Measurements from ENCODE around the gene FADS6.
A peak's percentile ranks its signal among the peaks of the same experiment; 100 is the strongest.

The FADS6 gene

DNA sequence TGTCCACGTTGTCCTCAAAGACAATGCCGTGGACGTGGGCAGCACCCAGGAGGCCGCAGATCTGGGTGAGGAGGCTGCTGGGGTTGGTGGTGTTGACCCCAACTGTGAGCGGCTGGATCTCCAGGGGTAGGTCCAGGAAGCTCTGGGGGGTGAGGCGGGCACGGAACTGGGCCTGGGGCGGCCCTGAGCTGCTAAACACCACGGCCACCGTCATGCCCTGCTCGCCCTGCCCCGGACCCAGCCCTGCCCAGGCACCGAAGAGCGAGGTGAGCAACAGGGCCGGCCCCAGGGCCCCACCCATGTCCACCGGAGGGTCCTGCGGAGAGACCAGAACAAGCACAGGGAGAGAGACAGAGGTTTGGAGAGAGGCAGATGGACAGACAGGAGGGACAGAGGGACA lies 38.6 kb downstream of the FADS6 start:
- DNase-seq (ENCODE audit: low read depth, low spot score), result no peak

GRCh38 chr17:74853669-74854068 lies 39.8 kb downstream of the FADS6 start:
- no peak for DNase-seq (ENCODE audit: low read depth, low spot score)

GRCh38 chr17:74853048-74853397 lies 40.4 kb downstream of the FADS6 start:
- no peak for DNase-seq (ENCODE audit: low read depth, low spot score)

DNA sequence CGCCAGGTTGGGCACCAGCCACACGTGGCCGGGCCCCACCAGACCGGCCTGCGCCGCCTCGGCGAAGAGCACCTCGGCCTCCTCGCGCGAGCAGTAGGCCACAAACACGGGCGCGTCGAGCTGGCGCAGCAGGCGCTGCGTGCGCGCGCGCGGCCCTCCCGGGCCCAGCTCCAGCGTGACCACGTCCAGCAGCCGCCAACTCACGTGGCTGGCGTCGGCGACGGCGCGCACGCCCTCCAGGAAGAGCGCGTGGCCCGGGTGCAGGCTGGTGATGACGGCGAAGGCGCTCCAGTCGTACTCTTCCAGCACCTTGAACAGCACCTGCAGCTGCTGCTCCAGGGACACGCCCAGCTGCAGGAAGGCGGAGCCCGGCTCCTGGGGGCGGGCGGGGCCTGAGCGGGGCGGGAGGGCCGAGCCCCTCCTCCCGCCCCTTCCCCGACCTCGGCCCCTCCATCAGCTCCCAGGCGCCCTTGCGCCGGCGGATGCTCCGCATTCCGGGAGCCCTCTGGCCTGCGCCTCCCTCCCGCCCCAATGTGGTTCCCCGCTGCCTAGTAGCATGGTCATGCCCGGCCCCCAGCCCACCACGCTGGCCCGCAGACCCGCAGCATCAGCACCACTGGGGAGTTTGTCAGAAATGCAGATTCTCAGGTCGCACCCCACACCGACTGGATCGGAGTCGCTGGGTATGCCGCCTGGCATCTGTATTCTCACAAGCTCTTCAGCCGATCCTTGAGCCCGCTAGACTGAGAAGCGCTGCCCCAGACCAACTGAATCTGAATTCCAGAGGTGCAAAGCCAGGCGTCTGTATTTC lies 41.0 kb downstream of the FADS6 start:
- peak; percentile 73 for DNase-seq (ENCODE audit: low read depth, low spot score)

GRCh38 chr17:74851612-74852236 lies 41.7 kb downstream of the FADS6 start:
- no peak for DNase-seq (ENCODE audit: low read depth, low spot score)

DNA sequence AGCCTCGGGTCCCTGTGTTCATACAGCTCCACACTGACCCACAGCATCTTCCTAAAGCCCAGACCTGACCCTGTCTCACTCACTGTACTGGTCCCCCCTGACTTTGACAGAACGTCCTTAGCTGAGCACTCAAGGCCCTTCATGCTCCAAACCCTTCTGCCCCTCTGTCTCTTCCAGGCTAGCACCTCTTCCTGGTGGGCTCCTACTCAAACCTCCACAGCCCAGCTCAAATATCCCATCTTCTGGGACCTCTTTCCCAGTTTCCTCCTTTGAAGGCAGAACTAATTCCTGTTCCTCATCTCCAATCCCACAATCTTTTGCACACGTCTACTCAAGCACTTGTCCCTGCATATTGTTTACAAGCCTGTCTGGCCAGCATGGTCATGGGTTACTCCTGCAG lies 42.5 kb downstream of the FADS6 start:
- DNase-seq (ENCODE audit: low read depth, low spot score), result no peak

DNA sequence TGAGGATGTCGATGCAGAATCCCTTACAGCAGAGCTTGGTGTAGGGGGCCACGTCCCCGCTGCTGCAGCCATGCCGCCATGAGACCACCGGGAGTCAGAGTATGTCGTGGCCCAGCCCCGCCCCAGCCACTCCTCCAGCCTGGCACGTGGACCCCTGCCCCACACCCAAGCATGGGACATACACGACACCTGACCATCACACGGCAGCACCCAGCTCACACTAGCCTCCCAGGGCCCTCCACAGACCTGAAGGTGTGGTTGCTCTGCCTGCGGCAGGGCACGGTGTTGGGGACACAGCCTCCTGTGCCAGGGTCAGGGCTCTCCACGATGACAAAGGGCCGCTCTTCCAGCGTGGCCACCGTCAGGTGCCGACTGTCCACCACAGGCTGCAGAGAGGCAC lies 43.1 kb downstream of the FADS6 start:
- DNase-seq (ENCODE audit: low read depth, low spot score), result no peak

DNA sequence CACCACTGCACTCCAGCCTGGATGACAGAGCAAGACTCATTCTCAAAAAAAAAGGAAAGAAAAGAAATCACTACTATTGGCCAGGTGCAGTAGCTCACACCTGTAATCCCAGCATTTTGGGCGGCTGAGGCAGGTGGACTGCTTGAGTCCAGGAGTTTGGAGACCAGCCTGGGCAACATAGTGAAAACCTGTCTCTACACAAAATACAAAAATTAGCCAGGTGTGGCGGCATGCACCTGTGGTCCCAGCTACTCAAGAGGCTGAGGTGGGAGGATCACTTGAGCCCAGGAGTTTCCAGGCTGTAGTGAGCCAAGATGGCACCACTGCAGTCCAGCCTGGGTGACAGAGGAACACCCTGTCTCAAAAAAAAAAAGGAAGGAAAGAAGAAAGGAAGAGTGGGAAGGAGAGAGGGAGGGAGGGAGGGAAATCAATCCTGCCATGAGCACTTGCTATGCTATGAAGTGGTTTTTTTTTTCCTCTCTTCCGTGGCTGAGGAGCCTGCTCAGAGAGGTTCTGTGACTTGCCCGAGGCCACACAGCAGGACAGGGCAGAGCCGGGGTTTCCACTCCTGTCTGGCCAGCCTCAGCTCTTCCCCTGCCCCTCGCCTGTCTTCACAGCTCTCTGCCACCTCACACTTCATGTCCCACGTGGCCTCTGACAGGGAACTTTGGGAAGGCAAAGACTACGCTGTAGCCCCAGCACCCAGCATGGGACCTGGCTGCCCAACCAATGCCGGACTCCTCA lies 44.6 kb downstream of the FADS6 start:
- no peak for DNase-seq (ENCODE audit: low read depth, low spot score)

GRCh38 chr17:74846621-74847020 lies 46.8 kb downstream of the FADS6 start:
- DNase-seq (ENCODE audit: low read depth, low spot score), result no peak

DNA sequence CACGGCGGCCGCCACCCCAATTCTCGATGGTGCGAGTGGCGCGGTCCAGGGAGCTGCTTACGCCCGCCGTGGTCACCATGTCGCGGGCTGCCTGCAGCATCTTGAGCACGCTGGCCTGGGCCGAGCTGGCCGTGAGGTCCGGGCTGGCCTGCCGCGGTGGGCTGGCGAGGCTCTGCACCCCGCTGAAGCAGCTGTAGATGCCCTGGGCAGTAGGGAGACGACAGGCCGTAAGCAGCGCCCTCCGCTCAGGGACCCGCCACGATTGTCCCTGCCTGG lies 50.1 kb downstream of the FADS6 start:
- no peak for DNase-seq (ENCODE audit: low read depth, low spot score)

DNA sequence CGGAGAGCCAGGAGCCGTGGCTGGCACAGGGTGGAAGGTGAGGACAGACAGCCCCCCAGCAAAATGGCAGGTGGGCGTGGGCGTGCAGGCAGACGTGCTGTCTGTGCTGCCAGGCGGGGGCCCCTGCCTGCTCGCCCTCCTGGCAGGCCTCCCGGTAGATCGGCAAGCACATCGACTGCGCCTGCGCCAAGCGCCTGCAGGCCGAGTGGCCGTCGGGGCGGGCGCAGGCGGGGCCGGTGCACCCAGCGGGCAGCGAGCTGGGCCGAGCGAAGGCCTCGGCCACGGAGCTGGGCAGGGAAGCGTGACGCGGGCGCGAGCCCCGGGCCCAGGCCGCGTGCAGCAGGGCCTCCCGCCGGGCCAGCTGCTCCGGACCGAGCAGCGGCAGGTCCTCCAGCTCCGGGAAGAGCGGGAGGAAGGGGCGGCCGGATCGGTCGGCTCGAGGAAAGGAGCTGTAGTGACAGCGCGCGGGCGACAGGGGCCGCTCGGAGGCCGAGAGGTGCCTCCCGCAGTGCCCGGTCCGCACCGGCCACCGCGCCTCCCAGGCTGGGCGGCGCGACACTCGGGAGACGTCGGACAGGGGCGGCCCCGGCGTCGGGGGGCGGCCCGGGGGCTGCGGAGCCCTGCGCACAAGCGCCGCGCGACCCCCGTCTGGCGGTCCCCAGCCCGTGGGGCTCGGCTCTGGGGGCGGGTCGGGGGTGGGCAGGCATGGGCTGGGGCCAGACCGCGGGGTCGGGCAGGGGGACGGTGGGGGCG lies 50.7 kb downstream of the FADS6 start:
- no peak for DNase-seq (ENCODE audit: low read depth, low spot score)

GRCh38 chr17:74842146-74842598 lies 51.3 kb downstream of the FADS6 start:
- DNase-seq (ENCODE audit: low read depth, low spot score), result no peak

GRCh38 chr17:74840989-74841666 lies 52.3 kb downstream of the FADS6 start:
- DNase-seq (ENCODE audit: low read depth, low spot score), result no peak

GRCh38 chr17:74839990-74840852 lies 53.2 kb downstream of the FADS6 start:
- DNase-seq (ENCODE audit: low read depth, low spot score), result no peak

- no peak for DNase-seq (ENCODE audit: low read depth, low spot score)
Measured at GRCh38 chr17:74838274-74838673, 55.2 kb downstream of the FADS6 start.

GRCh38 chr17:74836691-74837467 lies 56.6 kb downstream of the FADS6 start:
- no peak for DNase-seq (ENCODE audit: low read depth, low spot score)

GRCh38 chr17:74836191-74836590 lies 57.2 kb downstream of the FADS6 start:
- DNase-seq (ENCODE audit: low read depth, low spot score), result no peak

GRCh38 chr17:74833501-74834377 lies 59.7 kb downstream of the FADS6 start:
- no peak for DNase-seq (ENCODE audit: low read depth, low spot score)

- DNase-seq (ENCODE audit: low read depth, low spot score), result no peak
Measured at GRCh38 chr17:74832421-74832820, 61.0 kb downstream of the FADS6 start.
